Midbrain (tissue), 1 donor: ENCODE data around the gene RNF44.

ENCODE experiments used
- DNase-seq: peaks from one replicate; lab custom pipeline; 2025; lab: John Stamatoyannopoulos, UW

RNF44 gene

DNA sequence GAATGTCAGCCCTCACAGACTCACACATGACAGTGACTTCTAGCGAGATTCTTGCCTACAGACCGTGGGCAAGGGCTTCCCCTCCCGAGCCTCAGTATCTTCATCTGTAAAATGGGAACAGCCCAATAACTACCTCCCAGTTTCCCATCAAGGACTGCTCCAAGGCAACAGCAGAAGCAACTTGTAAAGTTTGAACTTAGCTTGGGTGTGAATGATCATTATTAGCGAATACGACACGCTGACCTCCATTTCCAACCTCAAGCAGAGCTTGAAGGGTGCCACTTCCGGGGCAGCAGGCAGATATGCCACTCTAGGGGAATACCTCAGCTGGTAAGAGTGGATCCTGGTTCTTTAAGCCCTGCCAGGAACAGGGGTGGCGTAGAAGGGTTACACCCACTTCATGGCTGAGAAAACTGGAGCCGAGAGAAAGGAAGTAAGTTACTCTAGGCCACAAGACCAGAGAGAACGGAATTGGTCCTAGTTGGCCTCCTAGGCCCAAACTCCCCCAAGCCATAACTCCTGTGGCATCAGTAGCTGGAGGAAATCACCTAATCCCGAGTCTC, 2.0 kb downstream of the RNF44 start:
- peak; percentile 35 for DNase-seq

DNA sequence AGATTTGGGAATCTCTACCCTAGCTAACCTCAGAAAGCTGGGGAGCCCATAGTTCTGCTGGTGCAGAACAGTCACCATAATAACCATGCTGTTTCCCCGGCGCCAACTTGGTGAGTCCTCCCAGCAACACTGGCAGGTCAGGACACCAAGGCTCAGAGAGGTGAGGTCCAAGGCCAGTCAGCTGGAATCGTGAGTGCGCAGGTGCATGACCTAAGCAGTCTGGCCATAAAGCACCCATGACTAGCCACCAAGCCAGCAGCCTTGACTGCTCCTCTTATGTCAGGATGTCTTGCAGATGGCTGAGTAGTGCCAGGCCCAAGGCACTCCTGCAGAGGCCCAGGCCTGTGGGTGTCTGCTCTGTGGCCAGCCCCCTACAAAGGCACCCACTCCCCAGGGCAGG, 2.6 kb downstream of the RNF44 start:
- DNase-seq: no peak

DNA sequence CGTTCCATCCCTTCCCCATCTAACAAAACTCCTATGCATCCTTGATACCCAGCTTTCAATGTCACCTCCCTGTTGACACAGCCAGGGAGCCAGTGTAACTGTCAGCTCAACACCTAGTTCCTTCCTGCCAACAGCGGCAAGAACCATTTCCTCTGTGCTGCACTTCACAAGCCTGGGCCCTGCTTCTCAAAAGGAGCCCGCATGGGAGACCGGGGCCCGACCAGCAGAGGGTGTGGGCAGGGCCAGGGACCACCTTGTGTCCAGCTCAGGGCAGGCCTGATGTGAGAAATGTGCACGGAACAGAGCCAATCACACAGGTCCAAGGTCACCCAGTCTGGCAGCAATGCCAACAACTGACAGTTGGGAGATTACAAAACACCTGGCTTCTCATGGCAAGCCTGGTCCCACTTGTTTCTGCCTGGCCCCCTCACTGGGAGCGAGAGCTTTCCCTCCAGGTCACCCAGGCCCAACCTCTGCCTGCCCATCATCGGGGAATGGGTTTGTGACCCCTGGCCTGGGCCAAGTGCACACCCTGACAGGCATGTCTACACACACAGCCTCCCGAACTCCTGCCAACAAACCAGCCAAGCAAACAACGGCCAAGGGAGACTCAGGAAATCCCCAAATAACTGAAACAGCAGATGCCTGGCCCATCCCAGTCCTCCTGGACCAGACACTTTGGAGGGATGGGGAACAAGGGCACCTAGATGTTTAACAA, 3.1 kb downstream of the RNF44 start:
- DNase-seq: no peak

DNA sequence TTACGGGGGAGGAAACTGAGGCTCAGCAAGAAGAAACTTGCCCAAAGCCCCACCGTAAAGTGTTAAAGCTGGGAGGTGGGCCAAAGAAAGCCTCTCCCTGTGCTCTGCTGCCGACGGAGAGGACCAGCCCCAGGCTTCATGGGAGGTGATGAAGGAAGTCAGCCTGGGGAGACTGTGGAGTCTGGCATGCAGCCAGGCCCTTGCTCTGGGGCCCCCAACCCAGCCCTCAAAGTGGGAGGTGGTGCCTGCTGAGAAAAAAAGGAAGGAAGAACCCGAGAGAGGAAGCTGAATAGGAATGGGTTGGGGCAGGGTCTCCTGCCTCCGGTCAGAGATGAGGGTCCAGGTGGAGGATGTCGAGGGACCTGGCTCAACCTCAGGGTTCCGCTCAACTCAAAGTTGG, 3.8 kb downstream of the RNF44 start:
- DNase-seq: peak; percentile 33

DNA sequence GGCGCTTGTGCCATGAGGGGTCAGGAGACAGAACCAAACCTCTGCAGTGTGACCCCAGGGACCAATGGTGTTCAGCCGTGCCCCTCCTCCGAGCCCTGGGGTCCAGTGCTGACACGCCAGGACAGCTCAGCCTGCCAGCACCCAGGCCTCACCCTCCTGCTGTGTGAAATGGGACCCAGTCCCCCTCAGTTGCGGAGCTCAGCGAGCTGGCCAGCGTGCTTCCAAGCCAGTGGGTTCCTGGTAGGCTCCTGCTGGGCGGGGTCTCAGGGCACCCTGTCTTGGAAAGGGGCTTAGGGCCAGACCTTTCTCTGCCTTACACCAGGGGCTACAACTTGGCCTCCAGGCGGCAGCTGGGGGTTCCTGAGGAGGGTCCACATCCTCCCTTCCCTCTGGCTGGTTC, 4.4 kb downstream of the RNF44 start:
- DNase-seq: no peak

DNA sequence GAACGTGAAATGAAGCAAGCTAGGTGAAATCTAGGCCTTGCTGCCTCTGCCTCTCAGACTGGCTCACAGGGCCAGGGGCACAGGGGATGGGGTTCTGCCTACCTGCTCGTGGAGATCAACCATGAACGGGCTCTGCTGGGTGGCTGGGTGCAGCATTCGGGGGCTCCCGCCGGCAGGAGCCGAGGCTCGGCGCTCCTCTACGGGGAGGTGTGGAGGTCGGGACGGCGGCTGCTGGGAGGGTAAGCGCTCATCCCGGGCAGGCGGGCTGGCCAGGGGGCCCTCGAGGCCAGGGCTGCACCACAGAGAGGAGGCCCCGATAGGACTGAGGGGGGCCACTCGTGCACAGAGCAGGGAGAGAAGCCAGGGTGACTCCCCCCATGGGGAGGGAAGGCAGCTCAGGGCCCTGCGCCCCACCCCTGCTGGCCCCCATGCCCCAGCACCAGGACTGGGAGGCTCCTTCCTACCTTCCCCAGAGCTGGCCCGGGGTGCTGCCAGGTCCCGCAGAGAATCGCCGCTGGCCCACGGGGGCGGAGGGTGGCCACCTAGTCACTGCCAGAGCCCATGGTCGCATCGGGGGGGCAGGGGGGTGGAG, 5.2 kb downstream of the RNF44 start:
- no peak for DNase-seq

DNA sequence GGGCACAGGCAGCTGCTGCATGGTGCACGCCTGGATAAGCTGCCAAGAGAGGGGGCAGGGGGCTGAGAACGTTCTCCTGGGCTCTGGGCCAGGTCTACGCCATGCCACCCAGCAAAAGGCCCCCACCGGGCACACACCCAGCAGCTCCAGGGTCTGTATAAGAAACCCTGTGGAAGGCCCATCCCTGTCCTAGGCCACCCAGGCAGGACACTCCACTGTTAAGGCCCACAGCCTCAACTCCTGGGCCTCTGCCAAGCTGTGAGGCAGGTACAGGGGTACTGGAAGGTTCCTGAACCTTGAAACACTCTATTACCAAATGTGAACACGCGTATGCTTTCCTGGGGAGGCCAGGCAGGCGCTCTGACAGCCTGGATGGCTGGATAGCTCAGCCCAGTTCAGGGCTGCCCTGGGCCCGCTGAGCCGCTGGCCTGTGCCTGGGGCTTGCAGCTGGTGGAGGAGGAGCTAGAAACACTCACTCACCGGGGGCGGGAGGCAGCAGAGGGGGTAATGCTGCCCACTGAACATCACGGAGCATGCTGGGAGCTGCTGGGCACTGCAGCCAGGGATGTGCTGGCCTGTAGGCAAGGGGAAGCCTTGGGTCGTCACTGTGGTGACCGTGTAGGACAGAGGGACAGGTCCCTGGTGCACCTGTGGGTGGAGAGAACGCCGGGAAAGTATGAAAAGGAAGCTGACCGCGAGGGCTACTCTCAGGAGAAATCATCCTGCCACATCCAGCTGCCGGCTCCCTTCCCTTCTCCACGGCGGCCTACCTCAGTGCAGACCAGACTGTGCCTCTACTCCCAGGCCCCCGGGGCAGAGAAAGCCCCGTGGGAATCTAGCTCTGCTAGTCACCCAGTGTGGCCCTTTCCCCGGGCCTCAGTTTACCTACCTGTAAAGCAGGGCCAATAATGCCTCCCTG, 6.0 kb downstream of the RNF44 start:
- peak; percentile 87 for DNase-seq

DNA sequence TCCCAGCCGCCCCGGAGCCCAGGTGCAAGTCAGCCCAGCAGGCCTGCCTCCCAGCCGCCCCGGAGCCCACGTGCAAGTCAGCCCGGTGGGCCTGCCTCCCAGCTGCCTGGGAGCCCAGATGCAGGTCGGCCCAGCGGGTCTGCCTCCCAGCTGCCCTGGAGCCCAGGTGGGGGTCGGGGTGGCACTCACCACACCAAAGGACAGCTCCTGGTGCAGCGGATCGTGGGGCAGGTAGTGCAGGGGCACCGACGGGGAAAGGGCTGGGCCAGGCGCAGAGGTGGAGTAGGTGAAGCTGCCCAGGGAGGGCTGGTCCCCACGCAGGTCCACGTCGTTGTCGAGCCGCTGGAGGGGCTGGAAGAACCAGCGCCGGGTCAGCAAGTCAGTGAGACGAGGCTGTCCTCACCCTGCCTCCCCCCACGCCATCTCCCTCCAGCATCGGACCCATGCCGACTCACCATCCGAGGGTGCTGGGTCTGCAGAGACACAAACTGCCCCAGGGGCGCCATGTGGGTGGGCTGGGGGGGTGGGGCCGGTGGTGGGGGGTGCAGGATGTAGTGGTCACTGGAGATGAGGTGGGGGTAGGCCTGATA, 6.7 kb downstream of the RNF44 start:
- DNase-seq: no peak

DNA sequence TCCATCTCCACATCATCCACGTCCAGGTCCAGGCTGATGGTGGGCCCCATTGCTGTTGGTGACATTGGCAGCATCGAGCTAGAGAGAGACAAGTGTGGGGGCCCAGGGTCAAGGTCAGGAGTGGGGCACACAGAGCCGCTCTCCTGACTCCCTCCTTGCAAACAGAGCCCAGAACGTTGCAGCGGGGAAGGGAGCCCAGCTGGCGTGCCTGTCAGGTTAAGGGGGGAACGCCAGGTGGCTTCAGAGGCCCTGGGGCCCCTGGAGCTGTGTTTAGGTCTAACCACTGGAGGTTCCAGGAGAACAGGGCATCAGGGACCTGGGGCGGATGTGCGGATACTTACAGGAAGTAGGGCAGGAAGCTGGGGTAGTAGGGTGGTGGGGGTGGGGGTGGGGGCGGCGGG, 7.5 kb downstream of the RNF44 start:
- DNase-seq: no peak

DNA sequence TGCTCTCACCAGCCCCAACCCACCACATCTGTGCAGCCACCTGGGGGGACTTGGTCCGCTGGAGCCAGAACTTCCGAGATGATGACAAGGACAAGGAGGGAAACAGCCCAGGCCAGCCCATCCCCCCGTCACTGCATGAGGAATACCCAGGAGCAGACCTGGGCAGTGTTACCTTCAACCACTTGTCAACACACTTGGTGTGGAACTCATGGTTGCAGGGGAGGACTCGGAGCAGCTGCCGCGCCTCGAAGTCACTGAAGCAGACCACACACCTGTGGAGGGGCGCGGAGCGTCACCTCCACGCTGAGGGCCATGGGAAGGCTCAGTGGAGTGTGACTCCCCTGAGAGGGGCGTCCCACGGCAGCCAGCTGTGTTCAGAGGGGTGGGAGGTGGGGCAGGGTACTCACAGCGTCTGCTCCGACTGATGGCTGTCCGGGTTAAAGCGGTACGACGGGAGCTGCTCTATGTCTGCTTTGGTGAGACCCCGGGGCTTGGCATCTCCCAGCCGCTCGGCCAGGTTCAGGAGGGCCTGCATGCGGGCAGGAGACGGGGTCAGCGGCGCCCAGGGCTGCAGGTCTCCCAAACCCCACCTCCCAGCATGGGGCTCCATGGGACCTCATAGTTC, 8.0 kb downstream of the RNF44 start:
- no peak for DNase-seq

DNA sequence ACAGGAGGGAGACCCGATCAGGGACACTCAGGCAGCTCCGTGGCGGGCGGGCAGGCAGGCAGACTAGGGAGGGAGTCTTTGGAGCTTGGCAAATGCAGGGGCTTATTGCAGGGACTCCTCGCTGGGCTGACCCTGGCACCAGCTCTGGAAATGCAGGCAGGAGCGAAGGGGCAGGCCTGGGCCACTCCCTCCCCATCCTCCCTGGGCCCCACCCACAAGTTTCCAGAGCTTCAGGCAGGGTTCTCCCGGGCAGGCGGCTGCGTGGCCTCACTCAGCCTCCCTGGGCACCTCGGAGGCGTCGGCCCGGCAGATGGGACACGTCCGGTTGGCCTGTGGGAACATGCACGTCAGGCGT, 8.5 kb downstream of the RNF44 start:
- no peak for DNase-seq

DNA sequence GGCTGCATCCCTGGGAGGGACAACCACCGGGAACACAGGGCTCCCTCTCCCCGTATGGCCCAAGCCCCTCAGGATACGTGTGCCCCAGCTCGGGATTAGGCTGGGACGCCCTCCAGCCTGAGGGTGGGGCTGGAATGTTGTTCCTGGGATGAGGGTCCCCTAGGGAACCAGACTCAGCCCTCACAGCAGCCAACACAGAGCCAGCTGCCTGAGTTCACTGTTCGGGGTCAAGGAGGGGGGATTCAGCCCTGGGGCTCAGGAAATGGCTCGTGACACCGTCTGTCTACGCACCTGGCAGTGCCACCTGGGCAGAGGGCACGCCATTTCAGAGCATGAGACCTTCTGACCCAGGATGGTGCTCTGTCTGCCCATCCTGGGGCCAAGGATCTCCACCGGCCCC, 8.9 kb downstream of the RNF44 start:
- DNase-seq: no peak

DNA sequence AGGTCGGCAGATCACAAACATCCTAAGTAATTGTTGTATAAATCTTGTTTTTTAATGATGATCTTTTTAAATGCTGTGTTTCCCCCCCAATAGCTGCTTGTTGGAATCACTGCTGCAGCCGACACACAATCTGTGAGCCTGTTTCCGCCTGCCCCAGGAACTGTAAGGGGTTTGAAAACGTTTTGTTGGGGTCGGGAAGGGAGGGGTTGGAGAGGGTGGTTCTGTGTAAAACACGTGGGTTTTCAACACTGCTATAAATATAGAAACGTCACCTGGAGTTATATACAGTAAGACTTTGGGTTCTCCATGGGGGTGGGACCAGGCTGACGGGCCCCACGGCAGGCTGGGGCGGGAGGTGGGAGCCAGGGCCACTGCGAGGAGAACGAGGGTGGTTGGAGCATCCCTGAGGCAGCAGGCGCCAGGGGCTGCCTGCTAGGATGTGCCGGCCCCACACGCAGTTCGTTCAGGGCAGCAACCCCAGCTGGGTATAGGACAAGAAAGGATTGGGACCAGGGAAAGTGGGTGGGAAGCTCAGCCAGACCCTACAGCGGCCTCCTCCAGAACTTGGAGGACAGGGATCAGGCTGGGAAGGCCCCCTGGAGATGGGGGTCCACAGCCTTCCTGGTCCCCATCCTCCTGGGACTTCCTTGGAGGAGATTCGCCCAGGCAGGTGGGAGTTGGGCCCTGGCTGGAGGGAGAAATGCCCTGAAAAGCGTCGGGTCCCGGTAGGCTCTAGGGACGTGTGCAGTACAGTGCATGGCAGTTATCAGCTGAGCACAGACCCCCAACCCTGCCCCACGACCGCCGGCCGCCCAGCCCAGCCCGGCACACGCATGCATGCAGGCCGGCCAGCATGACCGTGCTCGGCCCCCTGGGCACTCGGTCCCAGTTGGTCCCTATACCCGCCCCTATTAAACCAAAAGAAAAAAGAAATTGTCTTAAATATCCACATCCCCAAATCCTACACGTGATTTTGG, 9.7 kb downstream of the RNF44 start:
- DNase-seq: no peak

DNA sequence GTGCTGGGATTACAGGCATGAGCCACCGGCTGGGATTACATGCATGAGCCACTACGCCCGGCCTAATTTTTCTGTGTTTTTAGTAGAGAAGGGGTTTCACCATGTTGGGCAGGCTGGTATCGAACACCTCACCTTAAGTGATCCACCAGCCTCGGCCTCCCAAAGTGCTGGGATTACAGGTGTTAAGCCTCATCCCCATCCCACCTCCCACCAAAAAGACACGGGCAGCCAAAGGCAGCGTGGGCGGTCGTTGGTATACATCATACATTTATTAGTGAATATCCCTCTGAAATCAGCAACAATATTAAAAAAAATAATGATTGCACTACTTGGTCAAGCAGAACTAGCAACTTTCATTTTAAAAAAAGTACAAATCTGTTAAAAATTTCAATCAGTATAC, 10.7 kb downstream of the RNF44 start:
- DNase-seq: no peak

DNA sequence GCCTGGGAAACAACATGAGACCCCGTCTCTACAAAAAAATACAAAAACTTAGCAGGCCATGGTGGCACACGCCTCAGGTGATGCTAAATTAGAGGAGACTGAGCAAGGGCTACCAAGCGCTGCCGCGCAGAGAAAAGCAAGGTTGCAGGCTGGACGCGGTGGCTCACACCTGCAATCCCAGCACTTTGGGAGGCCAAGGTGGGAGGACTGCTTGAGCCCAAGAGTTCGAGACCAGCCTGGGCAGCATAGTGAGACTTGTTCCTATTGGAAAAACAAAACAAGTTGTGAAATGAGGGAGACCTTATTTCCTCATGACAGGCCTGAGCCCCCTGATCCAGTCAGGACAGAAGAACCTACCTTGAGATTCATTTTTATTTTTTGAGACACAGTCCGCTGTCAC, 11.5 kb downstream of the RNF44 start:
- DNase-seq: no peak

DNA sequence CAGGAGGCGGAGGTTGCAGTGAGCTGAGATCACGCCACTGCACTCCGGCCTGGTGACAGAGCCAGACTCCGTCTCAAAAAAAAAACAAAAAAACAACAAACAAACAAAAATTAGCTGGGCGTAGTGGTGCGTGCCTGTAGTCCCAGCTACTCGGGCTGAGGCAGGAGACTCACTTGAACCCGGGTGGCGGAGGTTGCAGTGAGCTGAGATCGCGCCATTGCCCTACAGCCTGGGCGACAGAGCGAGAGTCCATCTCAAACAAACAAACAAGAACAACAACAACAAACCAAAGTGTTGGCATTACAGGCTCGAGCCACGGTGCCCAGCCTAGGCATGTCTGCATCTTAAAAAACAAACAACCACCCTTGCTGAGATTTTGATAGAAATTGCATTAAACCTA, 12.2 kb downstream of the RNF44 start:
- DNase-seq: no peak

DNA sequence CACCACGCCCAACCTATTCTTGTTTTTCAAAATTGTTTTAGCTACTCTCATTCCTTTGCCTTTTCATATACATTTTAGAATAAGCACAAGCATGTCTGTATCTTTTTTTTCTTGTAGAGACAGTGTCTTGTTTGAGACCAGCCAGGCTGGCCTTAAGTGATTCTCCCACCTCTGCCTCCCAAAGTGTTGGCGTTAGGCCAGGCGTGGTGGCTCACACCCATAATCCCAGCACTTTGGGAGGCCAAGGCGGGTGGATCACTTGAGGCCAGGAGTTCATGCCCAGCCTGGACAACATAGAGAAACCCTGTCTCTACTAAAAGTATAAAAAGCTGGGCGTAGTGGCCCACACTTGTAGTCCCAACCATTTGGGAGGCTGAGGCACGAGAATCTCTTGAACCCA, 13.1 kb downstream of the RNF44 start:
- no peak for DNase-seq

DNA sequence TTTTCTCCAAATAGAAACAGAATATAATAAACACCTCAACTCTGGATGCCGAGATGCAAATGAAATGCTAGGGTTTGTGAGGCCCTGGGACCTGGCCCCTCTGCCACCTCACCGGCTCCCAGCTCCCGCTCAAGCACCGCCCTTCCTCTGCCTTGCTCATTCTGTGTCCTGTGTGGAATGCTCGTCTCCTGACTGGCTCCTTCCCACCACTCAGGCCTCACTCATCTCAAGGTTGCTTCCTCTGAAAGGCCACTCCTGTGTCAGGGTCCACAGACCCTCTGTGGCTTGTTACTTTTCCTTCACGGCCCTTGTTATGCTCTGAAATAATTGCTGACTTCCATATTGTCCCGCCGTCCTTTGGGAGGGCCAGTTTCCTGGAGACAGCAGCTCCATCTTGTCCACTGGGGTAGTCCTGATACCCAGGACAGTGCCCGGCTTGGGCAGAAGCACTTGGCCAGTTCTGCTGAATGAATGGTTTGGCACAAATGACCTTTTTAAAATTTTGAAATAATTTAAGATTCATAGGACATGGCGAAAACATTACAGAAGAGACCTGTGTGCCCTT, 15.4 kb downstream of the RNF44 start:
- no peak for DNase-seq

DNA sequence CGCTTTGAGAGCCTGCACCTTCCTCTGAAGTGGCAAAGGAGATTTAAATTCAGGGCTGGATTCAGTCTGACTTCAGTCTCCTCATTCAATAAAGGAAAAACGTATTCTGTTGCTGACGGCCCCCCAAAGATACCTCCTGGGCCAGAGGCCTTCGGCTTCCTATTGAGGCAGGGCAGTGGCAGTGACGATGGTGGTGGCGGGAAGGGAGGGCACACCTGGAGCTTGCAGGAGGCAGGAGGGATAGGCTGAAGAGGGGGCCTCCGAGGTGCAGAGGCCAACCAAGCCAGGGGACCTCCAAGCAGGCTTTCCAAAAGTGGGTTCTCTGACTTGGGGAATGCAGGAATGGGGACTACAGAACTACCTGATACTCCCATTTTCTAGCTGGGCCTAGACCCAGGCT, 15.9 kb downstream of the RNF44 start:
- no peak for DNase-seq
